Bronchus fibroblast of lung (primary cell): ENCODE data around the gene NR5A1. TPM values are rescaled to one million over a fixed set of nuclear protein-coding genes. Genes with fewer than 3 reads are reported as not detected.

Source experiments
- total RNA-seq: library from RNA; depleted of rRNA; stranded (reverse); fragments of >200 nt; gene quantifications from 2 replicates; pipeline ENCODE4 v1.2.3, GENCODE V29; 2015

NR5A1 gene
- not detected in 2 replicates for total RNA-seq

DNA sequence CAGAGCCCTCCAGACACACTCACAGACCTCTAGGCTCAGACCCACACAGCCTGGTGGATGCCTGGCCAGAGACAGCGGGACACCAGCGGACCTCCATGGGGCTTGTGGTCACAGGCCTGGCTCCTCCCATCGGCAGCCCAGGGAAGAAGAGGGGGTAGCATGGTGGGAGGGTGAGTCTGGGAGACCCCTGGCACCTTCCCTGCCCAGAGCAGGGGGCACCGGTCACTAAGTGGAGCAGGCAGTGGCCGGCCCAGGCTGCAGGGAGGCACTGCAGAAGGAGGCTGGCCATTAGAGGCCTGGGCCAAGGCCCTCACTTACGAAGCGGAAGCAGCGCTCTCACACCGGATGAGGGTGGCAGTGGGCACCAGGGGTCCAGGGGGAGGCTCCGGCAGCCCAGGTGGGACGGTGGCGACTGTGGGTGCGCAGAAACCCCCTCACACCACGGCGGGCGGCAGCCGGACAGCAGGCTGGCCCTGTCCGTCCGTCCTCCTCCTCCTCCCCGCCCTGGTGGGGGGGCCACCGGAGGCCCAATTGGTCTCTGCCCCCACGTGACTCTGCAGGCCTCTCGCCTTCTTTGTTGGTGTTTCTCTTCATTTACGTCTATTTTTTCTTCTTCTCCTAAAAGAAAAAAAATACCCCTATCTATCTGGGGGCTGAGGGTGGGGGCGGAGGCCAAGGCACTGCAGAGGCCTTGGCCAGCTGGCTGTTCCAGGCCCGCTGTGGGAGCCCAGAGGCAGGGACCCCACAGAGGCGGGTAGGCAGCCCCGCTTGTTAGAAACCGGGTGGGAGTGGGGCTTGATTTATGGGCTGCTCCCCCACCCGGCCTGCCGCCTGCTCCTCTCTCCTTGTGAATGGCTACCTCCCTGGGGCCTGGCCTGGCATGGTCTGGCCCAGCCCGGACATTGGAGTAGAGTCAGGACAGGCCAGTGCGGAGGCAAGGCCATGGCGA lies at the start of gene NR5A1:
NR5A1 (minus strand) TSS at position 469 of the 949 bp plus-strand sequence. CDS start 4,004 bp downstream, outside the sequence.

DNA sequence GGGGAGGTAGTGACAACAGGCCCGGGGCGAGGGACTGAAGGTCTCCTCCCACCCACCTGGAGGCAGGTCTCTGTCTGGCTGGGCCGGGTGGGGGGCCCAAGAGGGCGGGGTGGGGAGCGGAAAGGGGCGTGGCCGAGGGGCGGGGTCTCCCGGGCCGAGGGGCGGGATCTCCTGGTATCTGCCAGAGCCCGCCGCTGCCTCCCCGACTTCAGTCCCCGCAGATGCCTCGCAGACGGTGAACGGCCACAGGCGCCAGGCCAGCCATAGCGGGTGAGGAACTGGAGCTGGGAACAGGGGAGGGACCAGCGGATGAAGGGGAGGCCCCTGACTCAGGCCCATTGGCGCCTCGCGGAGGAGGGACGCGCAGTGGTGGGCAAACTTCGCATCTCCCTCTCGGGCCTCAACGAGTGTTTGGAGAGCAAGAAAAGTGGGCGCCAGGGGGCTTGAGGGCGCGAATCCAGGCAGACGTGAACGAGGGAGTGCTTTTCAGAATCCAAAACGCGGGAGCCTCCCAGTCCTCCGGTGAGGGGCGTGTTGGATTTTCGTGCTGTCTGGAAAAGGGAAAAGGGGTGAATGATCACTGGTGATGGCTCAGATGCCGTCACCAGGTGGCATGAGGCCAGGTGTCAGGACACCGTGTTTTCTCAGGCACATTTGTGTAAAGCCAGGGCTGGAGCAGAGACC lies 56.8 kb downstream of the NR5A1 start, which contains the start of gene ADGRD2:
ADGRD2 (plus strand) TSS at position 211 of the 684 bp plus-strand sequence. CDS start 1,216 bp downstream, outside the sequence.

Other genes with a start within 250 kb of the NR5A1 start
- gene NEK6, start 249.4 kb downstream of the NR5A1 start, total RNA-seq = 40.9 and 44.0 TPM in 2 replicates
- gene PSMB7, start 92.0 kb downstream of the NR5A1 start, total RNA-seq = 379 and 394 TPM in 2 replicates
- gene ADGRD2, start 56.9 kb downstream of the NR5A1 start, total RNA-seq = not detected in 2 replicates